Stimulated activated effector memory CD8-positive, alpha-beta T cell treated with anti-CD3 and anti-CD28 coated beads, Interleukin-12 subunit alpha, Interleukin-12 subunit beta, amount 100 ng/mL, for 72 hours (primary cell): Measurements from ENCODE around the gene KCNE4.

Experiments
- ATAC-seq: fragments of 150-1000 bp; cut with Tn5 transposase; 2 replicates; pipeline ENCODE4 v1.10.0; 2021
- DNase-seq, 2 donors: peaks; one replicate each; pipeline ENCODE4 v3.0.0; 2021 to 2022; ENCODE audit warnings: low spot score in 2 of 2
- H3K27ac Mint-ChIP-seq: one replicate; pipeline ENCODE4 v1.8.0; 2022; ENCODE audit warnings: mild to moderate bottlenecking, mixed read lengths
- H3K36me3 Mint-ChIP-seq: one replicate; pipeline ENCODE4 v1.8.0; 2022; ENCODE audit warnings: mild to moderate bottlenecking, mixed read lengths
- H3K4me1 Mint-ChIP-seq: one replicate; pipeline ENCODE4 v1.8.0; 2022; ENCODE audit warnings: mixed read lengths
- H3K4me3 Mint-ChIP-seq: one replicate; pipeline ENCODE4 v1.8.0; 2022; ENCODE audit warnings: mild to moderate bottlenecking, mixed read lengths
- H3K9me3 Mint-ChIP-seq: one replicate; pipeline ENCODE4 v1.8.0; 2022; ENCODE audit warnings: mixed read lengths

Gene KCNE4

GRCh38 chr2:223047260-223047761 lies 4.7 kb upstream of the KCNE4 start:
- Mint-ChIP-seq H3K9me3 (no peaks in the 10 kb centered on the region), H3K36me3 (no peaks in the 10 kb centered on the region), H3K4me1 (no peaks in the 10 kb centered on the region), H3K27ac (no peak overlapping the region), H3K4me3 (no peak overlapping the region)
- ATAC-seq = no peak
- DNase-seq = no peak

- H3K27ac Mint-ChIP-seq = no peak overlapping the region
- H3K9me3 Mint-ChIP-seq = no peaks in the 10 kb centered on the region
- DNase-seq = no peak
- no peaks in the 10 kb centered on the region for H3K36me3 Mint-ChIP-seq
- no peak for ATAC-seq
- H3K4me3 Mint-ChIP-seq = no peak overlapping the region
- H3K4me1 Mint-ChIP-seq = no peaks in the 10 kb centered on the region
These were observed 3.5 kb upstream of the KCNE4 start for GRCh38 chr2:223048519-223048918.

GRCh38 chr2:223049356-223049755 lies 2.6 kb upstream of the KCNE4 start:
- Mint-ChIP-seq H3K36me3 (no peaks in the 10 kb centered on the region), H3K4me3 (no peak overlapping the region), H3K4me1 (no peaks in the 10 kb centered on the region)

GRCh38 chr2:223050188-223050587 lies 1.8 kb upstream of the KCNE4 start:
- no peak overlapping the region for H3K4me3 Mint-ChIP-seq

More at GRCh38 chr2:223049356-223049755, 2.6 kb upstream of the KCNE4 start:
- DNase-seq = no peak
- H3K9me3 Mint-ChIP-seq = no peaks in the 10 kb centered on the region
- no peak overlapping the region for H3K27ac Mint-ChIP-seq
- no peak for ATAC-seq

GRCh38 chr2:223050900-223051504 lies 988 bp upstream of the KCNE4 start:
- H3K9me3 Mint-ChIP-seq = no peaks in the 10 kb centered on the region
- ATAC-seq = no peak
- no peak overlapping the region for H3K27ac Mint-ChIP-seq
- H3K4me3 Mint-ChIP-seq = no peak overlapping the region
- no peak for DNase-seq
- H3K4me1 Mint-ChIP-seq = no peaks in the 10 kb centered on the region
- H3K36me3 Mint-ChIP-seq = no peaks in the 10 kb centered on the region

More at GRCh38 chr2:223050188-223050587, 1.8 kb upstream of the KCNE4 start:
- DNase-seq = no peak
- Mint-ChIP-seq H3K4me1 (no peaks in the 10 kb centered on the region), H3K9me3 (no peaks in the 10 kb centered on the region), H3K36me3 (no peaks in the 10 kb centered on the region), H3K27ac (no peak overlapping the region)
- no peak for ATAC-seq

GRCh38 chr2:223052548-223053483 lies 826 bp downstream of the KCNE4 start:
- Mint-ChIP-seq H3K36me3 (no peaks in the 10 kb centered on the region), H3K27ac (no peak overlapping the region), H3K4me3 (no peak overlapping the region), H3K4me1 (no peaks in the 10 kb centered on the region), H3K9me3 (no peaks in the 10 kb centered on the region)
- ATAC-seq (no peak), DNase-seq (no peak)

- Mint-ChIP-seq H3K27ac (no peak overlapping the region), H3K4me1 (no peaks in the 10 kb centered on the region), H3K4me3 (no peak overlapping the region), H3K36me3 (no peaks in the 10 kb centered on the region), H3K9me3 (no peaks in the 10 kb centered on the region)
- ATAC-seq (no peak), DNase-seq (no peak)
These were observed 1.6 kb downstream of the KCNE4 start for GRCh38 chr2:223053484-223054192.

- Mint-ChIP-seq H3K4me1 (no peaks in the 10 kb centered on the region), H3K27ac (no peak overlapping the region), H3K9me3 (no peaks in the 10 kb centered on the region), H3K4me3 (no peak overlapping the region), H3K36me3 (no peaks in the 10 kb centered on the region)
- ATAC-seq (no peak), DNase-seq (no peak)
These were observed 2.3 kb downstream of the KCNE4 start for GRCh38 chr2:223054193-223054781.

- no peaks in the 10 kb centered on the region for H3K36me3 Mint-ChIP-seq
- H3K27ac Mint-ChIP-seq = no peak overlapping the region
- H3K9me3 Mint-ChIP-seq = no peaks in the 10 kb centered on the region
- ATAC-seq (no peak), DNase-seq (no peak)
- H3K4me3 Mint-ChIP-seq = no peak overlapping the region
- no peaks in the 10 kb centered on the region for H3K4me1 Mint-ChIP-seq
These were observed 3.1 kb downstream of the KCNE4 start for GRCh38 chr2:223055140-223055539.

- DNase-seq (no peak), ATAC-seq (no peak)
- H3K4me3 Mint-ChIP-seq = no peak overlapping the region
- no peaks in the 10 kb centered on the region for H3K36me3 Mint-ChIP-seq
- H3K9me3 Mint-ChIP-seq = no peaks in the 10 kb centered on the region
- H3K27ac Mint-ChIP-seq = no peak overlapping the region
- H3K4me1 Mint-ChIP-seq = no peaks in the 10 kb centered on the region
These were observed 3.8 kb downstream of the KCNE4 start for GRCh38 chr2:223055836-223056235.

- no peak overlapping the region for H3K4me3 Mint-ChIP-seq
- DNase-seq = no peak
- no peaks in the 10 kb centered on the region for H3K9me3 Mint-ChIP-seq
- no peaks in the 10 kb centered on the region for H3K4me1 Mint-ChIP-seq
- ATAC-seq = no peak
- H3K36me3 Mint-ChIP-seq = no peaks in the 10 kb centered on the region
- H3K27ac Mint-ChIP-seq = no peak overlapping the region
These were observed 4.9 kb downstream of the KCNE4 start for GRCh38 chr2:223056701-223057418.

- ATAC-seq = no peak
These were observed 5.6 kb downstream of the KCNE4 start for GRCh38 chr2:223057569-223057968.

GRCh38 chr2:223058952-223059716 lies 7.1 kb downstream of the KCNE4 start:
- Mint-ChIP-seq H3K4me3 (no peak overlapping the region), H3K4me1 (no peaks in the 10 kb centered on the region), H3K9me3 (no peaks in the 10 kb centered on the region), H3K27ac (no peak overlapping the region), H3K36me3 (no peaks in the 10 kb centered on the region)
- ATAC-seq (no peak), DNase-seq (no peak)

More at GRCh38 chr2:223057569-223057968, 5.6 kb downstream of the KCNE4 start:
- DNase-seq = no peak
- Mint-ChIP-seq H3K4me3 (no peak overlapping the region), H3K27ac (no peak overlapping the region), H3K36me3 (no peaks in the 10 kb centered on the region), H3K9me3 (no peaks in the 10 kb centered on the region), H3K4me1 (no peaks in the 10 kb centered on the region)

- no peaks in the 10 kb centered on the region for H3K4me1 Mint-ChIP-seq
- H3K27ac Mint-ChIP-seq = no peak overlapping the region
- no peak for DNase-seq
- no peak for ATAC-seq
- no peak overlapping the region for H3K4me3 Mint-ChIP-seq
- H3K9me3 Mint-ChIP-seq = no peaks in the 10 kb centered on the region
- H3K36me3 Mint-ChIP-seq = no peaks in the 10 kb centered on the region
These were observed 8.3 kb downstream of the KCNE4 start for GRCh38 chr2:223060201-223060825.
